DMS79 (cell line): Measurements from ENCODE around the gene INSM2.

Source experiments
- DNase-seq: peaks from one replicate; lab custom pipeline; 2025; lab: John Stamatoyannopoulos, UW

The INSM2 gene

GRCh38 chr14:35543006-35543405, 9.0 kb downstream of the INSM2 start:
- no peak for DNase-seq

- DNase-seq = no peak
Observed at GRCh38 chr14:35549551-35549950, 15.6 kb downstream of the INSM2 start.

GRCh38 chr14:35551081-35551480, 17.1 kb downstream of the INSM2 start:
- no peak for DNase-seq

- DNase-seq = no peak
Observed at GRCh38 chr14:35553808-35554207, 19.8 kb downstream of the INSM2 start.

- DNase-seq = no peak
Observed at GRCh38 chr14:35556548-35556947, 22.6 kb downstream of the INSM2 start.

GRCh38 chr14:35557221-35557747, 23.3 kb downstream of the INSM2 start:
- DNase-seq = no peak

- DNase-seq = no peak
Observed at GRCh38 chr14:35558680-35559079, 24.7 kb downstream of the INSM2 start.

- no peak for DNase-seq
Observed at GRCh38 chr14:35565871-35566464, 32.0 kb downstream of the INSM2 start.

GRCh38 chr14:35571598-35571997, 37.6 kb downstream of the INSM2 start:
- no peak for DNase-seq

- DNase-seq = no peak
Observed at GRCh38 chr14:35573911-35574310, 39.9 kb downstream of the INSM2 start.

GRCh38 chr14:35576260-35576659, 42.3 kb downstream of the INSM2 start:
- DNase-seq = no peak

- DNase-seq = no peak
Observed at GRCh38 chr14:35576856-35577255, 42.9 kb downstream of the INSM2 start.

- no peak for DNase-seq
Observed at GRCh38 chr14:35578135-35578534, 44.2 kb downstream of the INSM2 start.

GRCh38 chr14:35578639-35579038, 44.7 kb downstream of the INSM2 start:
- no peak for DNase-seq
